NCI-H146 (cell line): ENCODE data around the gene LBR.

Source experiments
- DNase-seq: peaks from one replicate; lab custom pipeline; 2025; lab: John Stamatoyannopoulos, UW

The LBR gene

GRCh38 chr1:225373155-225373554, 54.7 kb downstream of the LBR start:
- DNase-seq = no peak

DNA sequence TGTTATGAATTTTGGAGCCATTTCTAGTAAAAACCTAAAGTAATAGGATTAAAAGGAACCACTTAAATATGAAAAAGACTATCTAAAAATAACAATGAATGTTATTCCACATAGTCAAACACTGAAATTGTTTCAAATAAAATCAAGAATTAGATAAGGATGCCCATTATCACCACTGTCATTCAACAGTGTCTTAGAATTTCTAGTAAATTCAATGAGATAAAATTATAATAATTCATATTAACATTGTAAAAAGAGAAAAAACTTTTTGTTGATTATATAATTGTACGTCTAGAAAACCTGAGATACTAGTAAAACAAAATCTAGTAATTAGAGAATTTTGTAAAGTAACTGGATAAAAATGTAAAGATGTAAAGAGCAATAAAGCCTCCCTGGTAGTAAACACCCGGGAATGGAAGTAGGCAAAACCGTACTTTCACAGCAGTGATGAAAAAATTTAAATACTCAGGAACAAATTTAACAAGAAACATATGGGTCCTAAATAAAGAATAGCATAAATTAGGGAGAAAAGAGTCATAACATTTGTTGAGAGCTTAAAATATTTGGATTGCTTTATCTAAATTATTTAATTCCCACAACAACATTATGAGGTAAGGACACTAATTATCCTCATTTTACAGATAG, 56.4 kb downstream of the LBR start:
- DNase-seq = no peak

- no peak for DNase-seq
Observed at GRCh38 chr1:225368036-225368552, 59.7 kb downstream of the LBR start.

DNA sequence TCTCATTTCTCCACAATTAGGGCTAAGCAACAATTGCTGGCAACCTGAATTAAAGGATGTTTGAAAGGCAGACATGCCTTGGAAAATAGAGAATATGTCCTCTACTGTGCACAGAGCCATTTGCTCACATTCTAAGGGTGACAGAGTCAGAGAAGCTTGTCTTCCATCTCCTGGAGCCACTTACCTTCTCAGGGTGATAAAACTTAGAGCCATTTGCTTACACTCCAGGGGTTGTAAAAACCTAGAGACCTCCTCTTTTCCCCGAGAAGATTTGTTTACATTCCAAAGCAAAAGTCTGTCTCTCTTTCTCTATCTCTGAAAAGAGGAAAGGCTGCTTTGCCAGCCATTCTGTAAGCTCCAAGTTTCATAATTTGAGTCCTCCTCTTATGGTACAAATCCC, 61.3 kb downstream of the LBR start:
- no peak for DNase-seq

GRCh38 chr1:225366018-225366417, 61.8 kb downstream of the LBR start:
- no peak for DNase-seq

DNA sequence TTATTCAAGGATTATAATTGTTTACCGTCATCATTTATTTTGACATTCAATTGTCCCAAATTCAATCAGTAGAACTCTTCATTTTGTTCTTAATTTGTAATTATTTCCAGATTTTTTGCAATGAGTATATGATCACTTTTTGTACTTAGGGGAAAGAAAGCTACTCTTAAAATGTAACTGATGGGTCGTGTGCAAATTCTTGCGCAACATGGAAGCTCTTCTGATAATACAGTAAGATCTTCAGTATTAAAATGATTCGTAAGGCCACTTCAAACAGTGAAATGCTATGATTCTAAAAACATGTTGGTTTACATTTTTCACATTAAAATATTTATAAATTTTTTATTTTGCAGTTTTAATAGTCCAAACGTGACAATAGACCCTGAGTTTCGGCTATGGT, 63.4 kb downstream of the LBR start:
- no peak for DNase-seq

DNA sequence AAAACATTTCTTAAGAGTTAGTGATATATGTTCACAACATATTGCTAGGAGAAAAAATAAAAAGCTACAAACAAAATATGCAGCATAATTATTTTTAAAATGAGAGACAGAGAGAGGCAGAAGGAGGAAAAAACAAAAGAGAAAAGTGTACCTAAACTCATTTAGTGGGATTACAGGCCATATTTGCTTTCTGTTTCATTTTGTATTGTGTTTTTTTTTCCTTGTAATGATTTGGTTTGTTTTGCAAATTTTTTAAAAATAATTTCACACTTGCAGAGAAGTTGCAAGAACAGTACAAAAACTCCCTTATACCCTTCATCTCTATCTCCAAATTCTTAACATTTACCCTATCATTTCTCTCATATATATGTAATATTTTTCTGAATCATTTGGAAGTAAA, 65.0 kb downstream of the LBR start:
- no peak for DNase-seq

DNA sequence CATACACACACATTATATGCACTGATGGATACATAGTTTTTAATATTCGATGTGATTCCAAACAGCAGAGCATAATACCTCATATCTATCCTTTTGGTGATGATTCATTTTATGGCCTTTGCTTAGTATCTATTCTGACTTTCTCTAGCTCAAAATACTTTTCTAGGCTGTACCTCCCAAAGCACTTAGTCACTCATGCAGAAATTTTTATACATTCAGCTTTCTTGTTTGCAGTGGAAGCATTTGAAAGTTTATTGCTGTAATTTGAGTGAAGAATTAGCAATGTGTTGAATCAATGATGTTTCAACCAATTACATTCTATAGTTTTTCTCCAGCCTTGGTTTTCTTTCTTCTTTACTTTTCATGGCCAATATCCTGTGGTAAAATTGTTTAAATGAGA, 66.7 kb downstream of the LBR start:
- DNase-seq = no peak

GRCh38 chr1:225360119-225360518, 67.7 kb downstream of the LBR start:
- no peak for DNase-seq

GRCh38 chr1:225355863-225356262, 72.0 kb downstream of the LBR start:
- DNase-seq = no peak

- DNase-seq = no peak
Observed at GRCh38 chr1:225354906-225355305, 72.9 kb downstream of the LBR start.
